ENCODE data around the gene ITPRIPL1.

GRCh38 chr2:96356889-96357288, 31.8 kb downstream of the ITPRIPL1 start:
- TF ChIP-seq SUZ12 (IDR thresholded peaks at IDR 0.05; ENCODE audit: extremely low read depth, insufficient read depth, insufficient read length) (no peak), YY1 (IDR thresholded peaks at IDR 0.05; ENCODE audit: insufficient read depth, insufficient read length) (no peak)

Data from NT2/D1 (cell line).